ENCODE results near the gene ZNF276. TPM values are rescaled to one million over a fixed set of nuclear protein-coding genes. Genes with fewer than 3 reads are reported as not detected.

Gene ZNF276
- total and polyA plus RNA-seq, 2 donors (not counting 1 experiment from before 2014, with no cell fraction given), result 6.2 to 12.7 TPM

DNA sequence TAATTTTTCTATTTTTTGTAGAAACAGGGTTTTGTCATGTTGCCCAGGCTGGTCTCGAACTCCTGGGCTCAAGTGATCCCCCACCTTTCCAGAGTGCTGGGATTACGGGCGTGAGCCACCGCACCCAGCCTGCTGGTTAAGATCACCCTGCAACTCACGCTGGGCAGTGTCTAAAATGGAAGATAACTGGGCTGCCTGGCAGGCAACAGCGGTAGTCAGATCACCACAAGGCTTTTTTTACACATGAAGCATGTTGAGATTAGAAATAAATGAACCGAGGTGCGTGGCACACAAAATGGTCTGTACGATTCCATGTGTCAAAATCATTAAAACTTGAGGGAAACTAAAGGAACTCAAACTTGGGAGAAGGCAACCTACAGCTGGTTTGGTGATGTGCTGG, 26.7 kb downstream of the ZNF276 start:
- Histone ChIP-seq H3K4me3 (replicated peaks in 1 of 4; ENCODE audit: control extremely low read depth in 1 of 4, insufficient read depth in 1 of 4, low read depth in 3 of 4, low read length in 4 of 4) (no peak overlapping the region), H4K20me1 (ENCODE audit: control insufficient read depth, extremely low read depth, insufficient read depth, low read length) (no peaks in the 10 kb centered on the region), H3K9me3 (ENCODE audit: control insufficient read depth, insufficient read depth, low read depth, low read length) (no peaks in the 10 kb centered on the region), H3K9ac (ENCODE audit: insufficient read depth, low read length) (no peak overlapping the region), H3K27me3 (ENCODE audit: control insufficient read depth, insufficient read depth, low read length) (no peaks in the 10 kb centered on the region), H2AFZ (ENCODE audit: low read length) (no peak overlapping the region), H3K27ac (ENCODE audit: insufficient read depth, low read length) (no peak overlapping the region), H3K36me3 (ENCODE audit: control insufficient read depth, insufficient read depth, low read length) (peaks cover 11% of the 10 kb centered on the region), H3K4me2 (ENCODE audit: extremely low read depth, insufficient read depth, low read length) (no peak overlapping the region), H3K79me2 (ENCODE audit: control insufficient read depth, insufficient read depth, low read length) (no peaks in the 10 kb centered on the region), H3K4me1 (ENCODE audit: control insufficient read depth, extremely low read depth, insufficient read depth, low read length) (no peaks in the 10 kb centered on the region)
- DNase-seq (ENCODE audit: low read depth in 2 of 2), result no peak
- TF ChIP-seq, protein P1, sequence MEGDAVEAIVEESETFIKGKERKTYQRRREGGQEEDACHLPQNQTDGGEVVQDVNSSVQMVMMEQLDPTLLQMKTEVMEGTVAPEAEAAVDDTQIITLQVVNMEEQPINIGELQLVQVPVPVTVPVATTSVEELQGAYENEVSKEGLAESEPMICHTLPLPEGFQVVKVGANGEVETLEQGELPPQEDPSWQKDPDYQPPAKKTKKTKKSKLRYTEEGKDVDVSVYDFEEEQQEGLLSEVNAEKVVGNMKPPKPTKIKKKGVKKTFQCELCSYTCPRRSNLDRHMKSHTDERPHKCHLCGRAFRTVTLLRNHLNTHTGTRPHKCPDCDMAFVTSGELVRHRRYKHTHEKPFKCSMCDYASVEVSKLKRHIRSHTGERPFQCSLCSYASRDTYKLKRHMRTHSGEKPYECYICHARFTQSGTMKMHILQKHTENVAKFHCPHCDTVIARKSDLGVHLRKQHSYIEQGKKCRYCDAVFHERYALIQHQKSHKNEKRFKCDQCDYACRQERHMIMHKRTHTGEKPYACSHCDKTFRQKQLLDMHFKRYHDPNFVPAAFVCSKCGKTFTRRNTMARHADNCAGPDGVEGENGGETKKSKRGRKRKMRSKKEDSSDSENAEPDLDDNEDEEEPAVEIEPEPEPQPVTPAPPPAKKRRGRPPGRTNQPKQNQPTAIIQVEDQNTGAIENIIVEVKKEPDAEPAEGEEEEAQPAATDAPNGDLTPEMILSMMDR (conservative IDR thresholded peaks at IDR 0.05 in 1 of 2, IDR thresholded peaks at IDR 0.05 in 1 of 2; ENCODE audit: low read depth in 1 of 2, low read length in 2 of 2), result no peak
- TF ChIP-seq EZH2 (IDR thresholded peaks at IDR 0.05; ENCODE audit: low read length, missing control alignments), result no peak

DNA sequence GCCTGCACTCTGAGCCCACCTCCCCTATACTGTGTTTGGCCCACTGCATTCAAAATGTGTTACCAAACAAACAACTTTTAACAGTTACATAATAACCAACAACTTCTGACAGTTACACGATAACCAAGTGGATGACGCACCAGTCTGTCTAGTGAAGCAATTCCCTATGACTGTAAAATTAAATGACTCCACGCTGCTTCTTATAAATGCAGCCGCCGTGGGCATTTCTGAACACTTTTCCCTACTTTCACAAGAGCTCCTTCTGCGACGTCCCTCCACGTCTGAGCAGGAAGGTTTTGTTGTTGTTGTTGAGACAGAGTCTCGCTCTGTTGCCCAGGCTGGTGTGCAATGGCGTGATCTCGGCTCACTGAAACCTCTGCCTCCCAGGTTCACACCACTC, 27.6 kb downstream of the ZNF276 start:
- Histone ChIP-seq H4K20me1 (ENCODE audit: control insufficient read depth, extremely low read depth, insufficient read depth, low read length) (no peaks in the 10 kb centered on the region), H3K9ac (ENCODE audit: insufficient read depth, low read length) (no peak overlapping the region), H3K9me3 (ENCODE audit: control insufficient read depth, insufficient read depth, low read depth, low read length) (no peaks in the 10 kb centered on the region), H3K27me3 (ENCODE audit: control insufficient read depth, insufficient read depth, low read length) (no peaks in the 10 kb centered on the region), H3K27ac (ENCODE audit: insufficient read depth, low read length) (no peak overlapping the region), H3K4me1 (ENCODE audit: control insufficient read depth, extremely low read depth, insufficient read depth, low read length) (no peaks in the 10 kb centered on the region), H3K36me3 (ENCODE audit: control insufficient read depth, insufficient read depth, low read length) (peaks cover 11% of the 10 kb centered on the region), H2AFZ (ENCODE audit: low read length) (no peak overlapping the region), H3K79me2 (ENCODE audit: control insufficient read depth, insufficient read depth, low read length) (no peaks in the 10 kb centered on the region), H3K4me2 (ENCODE audit: extremely low read depth, insufficient read depth, low read length) (no peak overlapping the region), H3K4me3 (replicated peaks in 1 of 4; ENCODE audit: control extremely low read depth in 1 of 4, insufficient read depth in 1 of 4, low read depth in 3 of 4, low read length in 4 of 4) (no peak overlapping the region)
- no peak for TF ChIP-seq EZH2 (IDR thresholded peaks at IDR 0.05; ENCODE audit: low read length, missing control alignments)
- TF ChIP-seq, protein P1 (conservative IDR thresholded peaks at IDR 0.05 in 1 of 2, IDR thresholded peaks at IDR 0.05 in 1 of 2; ENCODE audit: low read depth in 1 of 2, low read length in 2 of 2), result no peak
- no peak for DNase-seq (ENCODE audit: low read depth in 2 of 2)

DNA sequence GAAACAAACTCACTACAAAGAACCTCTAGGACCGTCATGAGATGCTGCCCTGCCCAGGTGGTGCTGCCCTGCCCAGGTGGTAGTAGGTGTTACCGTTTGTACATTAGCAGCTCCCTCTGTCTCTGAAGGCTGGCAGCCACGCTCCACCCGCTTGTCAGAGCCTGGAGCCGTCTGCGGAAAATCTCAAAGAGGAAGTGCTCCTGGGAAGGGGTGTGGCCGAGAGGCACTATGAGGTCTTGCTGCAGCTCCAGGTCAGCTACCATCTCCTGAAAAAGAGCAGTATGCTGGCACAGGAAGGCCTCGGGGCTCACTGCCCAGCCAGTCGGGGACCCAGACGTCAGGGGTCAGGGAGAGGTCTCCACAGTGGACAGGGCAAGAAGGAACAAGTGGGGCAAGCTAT, 28.3 kb downstream of the ZNF276 start:
- Histone ChIP-seq H3K27ac (ENCODE audit: insufficient read depth, low read length) (no peak overlapping the region), H4K20me1 (ENCODE audit: control insufficient read depth, extremely low read depth, insufficient read depth, low read length) (no peaks in the 10 kb centered on the region), H3K4me3 (replicated peaks in 1 of 4; ENCODE audit: control extremely low read depth in 1 of 4, insufficient read depth in 1 of 4, low read depth in 3 of 4, low read length in 4 of 4) (no peak overlapping the region), H3K79me2 (ENCODE audit: control insufficient read depth, insufficient read depth, low read length) (no peaks in the 10 kb centered on the region), H3K4me2 (ENCODE audit: extremely low read depth, insufficient read depth, low read length) (no peak overlapping the region), H3K36me3 (ENCODE audit: control insufficient read depth, insufficient read depth, low read length) (peaks cover 9% of the 10 kb centered on the region), H3K4me1 (ENCODE audit: control insufficient read depth, extremely low read depth, insufficient read depth, low read length) (no peaks in the 10 kb centered on the region), H3K27me3 (ENCODE audit: control insufficient read depth, insufficient read depth, low read length) (no peaks in the 10 kb centered on the region), H2AFZ (ENCODE audit: low read length) (no peak overlapping the region), H3K9ac (ENCODE audit: insufficient read depth, low read length) (no peak overlapping the region), H3K9me3 (ENCODE audit: control insufficient read depth, insufficient read depth, low read depth, low read length) (no peaks in the 10 kb centered on the region)
- no peak for DNase-seq (ENCODE audit: low read depth in 2 of 2)
- TF ChIP-seq EZH2 (IDR thresholded peaks at IDR 0.05; ENCODE audit: low read length, missing control alignments), result no peak
- TF ChIP-seq, protein P1 (conservative IDR thresholded peaks at IDR 0.05 in 1 of 2, IDR thresholded peaks at IDR 0.05 in 1 of 2; ENCODE audit: low read depth in 1 of 2, low read length in 2 of 2), result no peak
